RWPE1 (cell line): ENCODE measurements around the gene BCAN.

ENCODE experiments used
- CTCF ChIA-PET: fragments of 350-600 bp; sonication (Branson Sonifier 250); formaldehyde crosslinking; extraction: SDS; loops from one replicate; lab custom pipeline; 2021; lab: Yijun Ruan, JAX
- POLR2A ChIA-PET: fragments of 400-600 bp; formaldehyde crosslinking; extraction: SDS; loops from one replicate; lab custom pipeline; 2020; ENCODE audit warnings: antibody characterized with exemption; ENCODE audit not compliant: low non-redundant PET; lab: Yijun Ruan, JAX
- DNase-seq: peaks from one replicate; pipeline ENCODE4 v3.0.0; 2012; ENCODE audit warnings: low spot score
- H3K27ac ChIP-seq: fragments of 450-650 bp; 2 replicates; pipeline ENCODE4 v1.5.1; 2017
- CTCF ChIP-seq: fragments of 450-650 bp; conservative IDR thresholded peaks from 2 replicates; pipeline ENCODE4 v1.5.1; 2017; ENCODE audit warnings: low read depth, mild to moderate bottlenecking

The BCAN gene

GRCh38 chr1:156641761-156642264 lies at the start of gene BCAN:
TSS of gene BCAN (plus strand) at chr1:156642117. CDS start at chr1:156646055, 3,938 bp downstream.
- ChIA-PET POLR2A (no interaction called here), CTCF (interaction anchor here (0.8 kb wide), 1 partner anchor 21 kb away, joined by 3 read pairs; no protein-coding TSS in a partner anchor)
- no peak within 1 kb of the TSS for H3K27ac ChIP-seq
- no peak for DNase-seq
- no peak for TF ChIP-seq CTCF

GRCh38 chr1:156592158-156592909 lies 49.6 kb upstream of the BCAN start:
- peak overlapping the region; percentile 79 for H3K27ac ChIP-seq
- DNase-seq, result no peak
- ChIA-PET POLR2A (interaction anchor here (0.6 to 1.5 kb wide), 3 partner anchors 12 to 92 kb away, joined by 3 to 5 read pairs (median 3); partner anchors contain the start of genes MEF2D and TTC24), CTCF (interaction anchor here (1.3 to 1.8 kb wide), 2 partner anchors 16 to 27 kb away, joined by 3 to 6 read pairs; partner anchors contain the start of gene HAPLN2)
- TF ChIP-seq CTCF, result no peak

GRCh38 chr1:156592910-156593660 lies 48.8 kb upstream of the BCAN start:
- H3K27ac ChIP-seq, result peak overlapping the region; percentile 79
- CTCF ChIA-PET, result interaction anchor here (0.6 to 1.3 kb wide), 4 partner anchors 15 to 49 kb away, joined by 3 to 5 read pairs (median 3); partner anchors contain the start of gene HAPLN2
- POLR2A ChIA-PET, result no interaction called here
- DNase-seq, result no peak
- TF ChIP-seq CTCF, result no peak

- POLR2A ChIA-PET, result no interaction called here
- CTCF ChIA-PET, result interaction anchor here (0.6 to 0.8 kb wide), 2 partner anchors 14 to 49 kb away, joined by 3 to 5 read pairs; no protein-coding TSS in a partner anchor
- no peak for DNase-seq
- peak overlapping the region; percentile 79 for H3K27ac ChIP-seq
- no peak for TF ChIP-seq CTCF
These were observed 48.3 kb upstream of the BCAN start for GRCh38 chr1:156593661-156593989.

GRCh38 chr1:156594190-156594589 lies 47.7 kb upstream of the BCAN start:
- ChIA-PET POLR2A (no interaction called here), CTCF (interaction anchor here (0.6 to 1.0 kb wide), 2 partner anchors 30 to 48 kb away, joined by 5 to 6 read pairs; no protein-coding TSS in a partner anchor)
- no peak for TF ChIP-seq CTCF
- H3K27ac ChIP-seq, result peak overlapping the region; percentile 79; the same call in 1 of the 2 replicates
- no peak for DNase-seq

GRCh38 chr1:156595016-156595415 lies 46.9 kb upstream of the BCAN start:
- no peak for DNase-seq
- ChIA-PET CTCF (interaction anchor here (0.7 to 1.0 kb wide), 3 partner anchors 13 to 235 kb away, joined by 4 to 6 read pairs (median 6); no protein-coding TSS in a partner anchor), POLR2A (no interaction called here)
- no peak for TF ChIP-seq CTCF
- peak overlapping the region; percentile 39 for H3K27ac ChIP-seq
